ENCODE results near the gene FGFR2.

DNA sequence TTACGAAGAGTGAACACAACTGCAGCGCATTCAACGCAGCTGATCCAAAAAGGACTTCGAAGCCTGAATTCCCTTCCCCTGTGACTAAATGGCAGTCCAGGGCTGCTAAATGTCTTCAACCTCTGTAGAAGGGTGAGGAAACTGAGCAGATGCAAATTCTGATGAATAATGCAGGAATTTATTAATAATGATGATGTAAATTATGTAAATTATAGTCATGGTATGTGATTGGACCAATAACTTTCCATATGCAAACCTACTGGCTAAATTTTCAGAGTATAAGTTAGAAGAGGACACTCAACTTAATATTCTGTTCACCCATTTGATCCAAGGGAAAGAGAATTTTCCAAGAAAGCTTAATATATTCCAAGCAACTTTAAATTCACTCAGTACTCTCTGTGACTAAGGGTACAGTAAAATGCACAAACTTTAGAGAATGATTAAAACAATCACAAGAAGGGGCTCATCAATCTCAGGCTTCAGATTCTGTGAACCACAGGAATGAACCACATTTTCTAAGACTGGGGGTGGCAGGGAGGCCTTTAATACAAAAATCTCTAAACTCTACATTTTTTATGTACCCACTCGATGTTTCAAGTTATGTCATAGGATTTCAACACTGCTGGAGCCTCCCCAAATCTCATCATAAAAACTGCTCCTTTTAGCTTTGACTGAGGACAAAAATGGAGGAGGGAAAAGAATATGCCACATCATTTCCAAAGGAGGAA is 3.5 kb downstream of the FGFR2 start:
- TF ChIP-seq, protein P1, sequence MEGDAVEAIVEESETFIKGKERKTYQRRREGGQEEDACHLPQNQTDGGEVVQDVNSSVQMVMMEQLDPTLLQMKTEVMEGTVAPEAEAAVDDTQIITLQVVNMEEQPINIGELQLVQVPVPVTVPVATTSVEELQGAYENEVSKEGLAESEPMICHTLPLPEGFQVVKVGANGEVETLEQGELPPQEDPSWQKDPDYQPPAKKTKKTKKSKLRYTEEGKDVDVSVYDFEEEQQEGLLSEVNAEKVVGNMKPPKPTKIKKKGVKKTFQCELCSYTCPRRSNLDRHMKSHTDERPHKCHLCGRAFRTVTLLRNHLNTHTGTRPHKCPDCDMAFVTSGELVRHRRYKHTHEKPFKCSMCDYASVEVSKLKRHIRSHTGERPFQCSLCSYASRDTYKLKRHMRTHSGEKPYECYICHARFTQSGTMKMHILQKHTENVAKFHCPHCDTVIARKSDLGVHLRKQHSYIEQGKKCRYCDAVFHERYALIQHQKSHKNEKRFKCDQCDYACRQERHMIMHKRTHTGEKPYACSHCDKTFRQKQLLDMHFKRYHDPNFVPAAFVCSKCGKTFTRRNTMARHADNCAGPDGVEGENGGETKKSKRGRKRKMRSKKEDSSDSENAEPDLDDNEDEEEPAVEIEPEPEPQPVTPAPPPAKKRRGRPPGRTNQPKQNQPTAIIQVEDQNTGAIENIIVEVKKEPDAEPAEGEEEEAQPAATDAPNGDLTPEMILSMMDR (IDR thresholded peaks at IDR 0.05; ENCODE audit: low read depth, low read length): no peak
- no peak for TF ChIP-seq EZH2phosphoT487 (IDR thresholded peaks at IDR 0.05; ENCODE audit: low read depth)

Data from OCI-LY3 (cell line).